Endothelial cell of umbilical vein (primary cell): ENCODE measurements around the gene HLA-DQA1. TPM values are rescaled to one million over a fixed set of nuclear protein-coding genes. Genes with fewer than 3 reads are reported as not detected.
A peak's percentile ranks its signal among the peaks of the same experiment; 100 is the strongest.

Experiments used
- BruUV-seq: library from RNA; stranded (reverse); fragments of 400-500 nt; replicated peaks from 2 replicates; lab custom pipeline; 2021; lab: Mats Ljungman, UMichigan
- CTCF ChIA-PET: fragments of 300-600, 350-600 bp; sonication (Branson Sonifier 250); formaldehyde crosslinking; loops from one replicate; lab custom pipeline; 2021; ENCODE audit warnings: antibody characterized with exemption, inconsistent platforms; lab: Charles Lee
- POLR2A ChIA-PET: fragments of 300-600, 350-600 bp; sonication (Branson Sonifier 250); formaldehyde crosslinking; loops from one replicate; lab custom pipeline; 2021; ENCODE audit warnings: antibody characterized with exemption, inconsistent platforms; lab: Charles Lee
- DNase-seq: peaks from one replicate; pipeline ENCODE4 v3.0.0-alpha.2; 2011; ENCODE audit warnings: low read depth, low spot score
- FAIRE-seq: peaks from 2 replicates; lab custom pipeline; 2011; peaks lifted over from hg19 to GRCh38; lab: Jason Lieb, UNC
- H2AFZ ChIP-seq: 2 replicates; pipeline ENCODE4 v1.6.0; 2012; ENCODE audit warnings: low read depth, low read length, control low read depth, inconsistent platforms
- H3K27ac ChIP-seq: 2 replicates; pipeline ENCODE4 v1.5.1; 2011; ENCODE audit warnings: low read depth, mild to moderate bottlenecking, control low read depth, low read length, moderate library complexity; ENCODE audit not compliant: insufficient read depth
- H3K27me3 ChIP-seq, 2 experiments: 2 replicates each; pipeline versions ENCODE4 v1.6.0 to v1.6.1; 2011; ENCODE audit warnings: low read length in 2 of 2, mixed read lengths in 1 of 2; ENCODE audit not compliant: control insufficient read depth in 2 of 2, insufficient read depth in 2 of 2
- H3K36me3 ChIP-seq, 2 experiments: 2 replicates in 1 of 2; 3 replicates in 1 of 2; pipeline ENCODE4 v1.5.1; 2011; ENCODE audit warnings: low read length in 2 of 2, mild to moderate bottlenecking in 1 of 2, moderate library complexity in 1 of 2; ENCODE audit not compliant: control insufficient read depth in 2 of 2, insufficient read depth in 2 of 2; ENCODE audit errors: extremely low read depth in 1 of 2
- H3K4me1 ChIP-seq: 3 replicates; pipeline ENCODE4 v1.5.1; 2011; ENCODE audit warnings: mild to moderate bottlenecking, low read length; ENCODE audit not compliant: control insufficient read depth, insufficient read depth; ENCODE audit errors: extremely low read depth
- H3K4me2 ChIP-seq: 2 replicates; pipeline ENCODE4 v1.6.1; 2011; ENCODE audit warnings: low read length, control low read depth, mixed read lengths; ENCODE audit not compliant: insufficient read depth
- H3K4me3 ChIP-seq, 3 experiments: fragments of 200-600 bp in 1 of 3; sonication (generic), shearing (Covaris generic) in 1 of 3; replicated peaks in 1 of 3; 2 replicates each; pipeline ENCODE4 v1.5.1; 2011 to 2016; ENCODE audit warnings: control low read depth in 3 of 3, low read length in 3 of 3, mild to moderate bottlenecking in 2 of 3, inconsistent platforms in 1 of 3, low read depth in 1 of 3, moderate library complexity in 1 of 3; ENCODE audit not compliant: insufficient read depth in 1 of 3
- H3K79me2 ChIP-seq: 2 replicates; pipeline ENCODE4 v1.6.0; 2012; ENCODE audit warnings: low read length, inconsistent platforms; ENCODE audit not compliant: control insufficient read depth, insufficient read depth
- H3K9ac ChIP-seq: replicated peaks from 2 replicates; pipeline ENCODE3; 2011; ENCODE audit warnings: low read length, control low read depth; ENCODE audit not compliant: insufficient read depth; ENCODE audit errors: extremely low read depth
- H3K9me1 ChIP-seq: replicated peaks from 3 replicates; pipeline ENCODE4 v1.6.0; 2011; ENCODE audit warnings: mild to moderate bottlenecking, low read length; ENCODE audit not compliant: control insufficient read depth, insufficient read depth; ENCODE audit errors: extremely low read depth
- H3K9me3 ChIP-seq: replicated peaks from 2 replicates; pipeline ENCODE4 v1.5.1; 2012; ENCODE audit warnings: low read length, inconsistent platforms; ENCODE audit not compliant: control insufficient read depth, insufficient read depth
- H4K20me1 ChIP-seq: replicated peaks from 2 replicates; pipeline ENCODE3; 2011; ENCODE audit warnings: mild to moderate bottlenecking, low read length; ENCODE audit not compliant: control insufficient read depth, insufficient read depth; ENCODE audit errors: extremely low read depth
- CTCF ChIP-seq, 2 donors: IDR thresholded peaks; 1 replicate in 1 of 2; 2 replicates in 1 of 2; pipeline ENCODE4 v1.5.1; 2011; ENCODE audit warnings: low read length in 2 of 2, mild to moderate bottlenecking in 2 of 2, moderate library complexity in 2 of 2, control low read depth in 1 of 2, inconsistent platforms in 1 of 2, low read depth in 1 of 2; ENCODE audit not compliant: insufficient read depth in 1 of 2; ENCODE audit errors: extremely low read depth in 1 of 2
- EZH2 ChIP-seq: IDR thresholded peaks from 2 replicates; pipeline ENCODE4 v1.6.1; 2012; ENCODE audit warnings: borderline replicate concordance, low read depth, mild to moderate bottlenecking, moderate library complexity, low read length, inconsistent platforms; ENCODE audit not compliant: severe bottlenecking
- FOS ChIP-seq: IDR thresholded peaks from 2 replicates; pipeline ENCODE4 v1.6.1; 2011; ENCODE audit warnings: mild to moderate bottlenecking, low read length, moderate library complexity, borderline replicate concordance; ENCODE audit not compliant: insufficient read depth
- GATA2 ChIP-seq: IDR thresholded peaks from 2 replicates; pipeline ENCODE4 v1.7.0; 2011; ENCODE audit warnings: low read depth, mild to moderate bottlenecking, moderate library complexity, mixed read lengths, low read length; ENCODE audit not compliant: insufficient read length, insufficient read depth
- JUN ChIP-seq: IDR thresholded peaks from 2 replicates; pipeline ENCODE4 v1.6.1; 2011; ENCODE audit warnings: borderline replicate concordance, low read depth; ENCODE audit not compliant: insufficient read length, insufficient read depth
- MAX ChIP-seq: IDR thresholded peaks from 2 replicates; pipeline ENCODE4 v1.6.1; 2011; ENCODE audit not compliant: insufficient read depth, insufficient read length
- MYC ChIP-seq: IDR thresholded peaks from one replicate; pipeline ENCODE4 v1.6.1; 2011; ENCODE audit warnings: mild to moderate bottlenecking, low read depth, low read length
- POLR2A ChIP-seq: IDR thresholded peaks from 2 replicates; pipeline ENCODE4 v1.6.1; 2012; ENCODE audit warnings: low read depth, mild to moderate bottlenecking, control low read depth, low read length
- POLR2AphosphoS5 ChIP-seq: IDR thresholded peaks from 2 replicates; pipeline ENCODE4 v1.6.1; 2012; ENCODE audit warnings: low read depth, mild to moderate bottlenecking, control low read depth, low read length, moderate library complexity; ENCODE audit not compliant: insufficient read depth
- dilution Hi-C: fragments of 300-500 bp; cut with MboI; formaldehyde crosslinking; loops from one replicate; pipeline ENCODE4 v1.15.0; 2019; ENCODE audit warnings: low sequenced_read_pairs; ENCODE audit not compliant: extremely low pct_ligation_motif_present
- intact Hi-C: fragments of 100-400 bp; cut with micrococcal nuclease; formaldehyde crosslinking; loops from one replicate; pipeline ENCODE4 v1.10.0; 2022
- polyA plus RNA-seq, 4 experiments: library from polyadenylated mRNA; depleted of rRNA in 3 of 4; stranded (reverse) in 3 of 4; unstranded in 1 of 4; fragments of >200 nt; gene quantifications; 2 replicates each; pipeline versions ENCODE4 v1.2.1 to v1.2.3, GENCODE V29; 2011 to 2012; ENCODE audit warnings: missing spikeins in 1 of 4
- total RNA-seq: library from RNA; stranded (reverse); gene quantifications from 2 replicates; pipeline ENCODE4 v1.2.3, GENCODE V29; 2021

Gene HLA-DQA1
- total and polyA plus RNA-seq, 2 donors (not counting 3 experiments of a cell fraction or from before 2014, with no cell fraction given): not detected

GRCh38 chr6:32666420-32667300 is 29.5 kb downstream of the HLA-DQA1 start, which contains the start of gene HLA-DQB1:
HLA-DQB1 (minus strand) TSS chr6:32666657; CDS start chr6:32666607, 50 bp downstream.
- FAIRE-seq (no peak), DNase-seq (peak; percentile 30)
- H3K9me1 ChIP-seq: no peaks in the 10 kb centered on the region
- H2AFZ ChIP-seq: no peak within 1 kb of the TSS
- no peak within 1 kb of the TSS for H3K4me3 ChIP-seq
- no peaks in the 10 kb centered on the region for H3K79me2 ChIP-seq
- no peaks in the 10 kb centered on the region for H3K36me3 ChIP-seq
- H3K27me3 ChIP-seq: peaks cover 1 to 12% of the 10 kb centered on the region in 2 experiments
- no peak within 1 kb of the TSS for H3K27ac ChIP-seq
- BruUV-seq: no TSS peak
- ChIA-PET CTCF (no interaction called here), POLR2A (no interaction called here)
- no peak within 1 kb of the TSS for H3K4me2 ChIP-seq
- H4K20me1 ChIP-seq: no peaks in the 10 kb centered on the region
- H3K4me1 ChIP-seq: no peaks in the 10 kb centered on the region
- H3K9ac ChIP-seq: no peak within 1 kb of the TSS
- dilution Hi-C loops: no loop called here
- intact Hi-C loops: no loop called here
- H3K9me3 ChIP-seq: no peaks in the 10 kb centered on the region
- TF ChIP-seq EZH2: no peak
- no peak for TF ChIP-seq MYC
- no peak for TF ChIP-seq POLR2A
- TF ChIP-seq MAX: no peak
- no peak for TF ChIP-seq FOS
- no peak for TF ChIP-seq CTCF (IDR thresholded peaks at IDR 0.05; ENCODE audit: extremely low read depth in 1 of 2, insufficient read depth in 1 of 2, low read depth in 1 of 2, low read length in 2 of 2)
- TF ChIP-seq POLR2AphosphoS5: no peak
- no peak for TF ChIP-seq JUN
- TF ChIP-seq GATA2: no peak
